ENCODE results near the gene LPGAT1. TPM values are rescaled to one million over a fixed set of nuclear protein-coding genes. Genes with fewer than 3 reads are reported as not detected.
A peak's percentile ranks its signal among the peaks of the same experiment; 100 is the strongest.

The LPGAT1 gene
- total and polyA plus RNA-seq, 8 donors: 17.1 to 47.1 (median 20.7) TPM

- ATAC-seq: no peak
- no peak for TF ChIP-seq CTCF (IDR thresholded peaks at IDR 0.05)
- H3K9me3 ChIP-seq: no peaks in the 10 kb centered on the region
These were observed 40.7 kb downstream of the LPGAT1 start for GRCh38 chr1:211789641-211790464.

GRCh38 chr1:211788626-211789025, 41.9 kb downstream of the LPGAT1 start:
- no peak overlapping the region for H3K4me3 ChIP-seq
- ATAC-seq (no peak), DNase-seq (peak in 1 of 4 donors; percentile 6)
- no peak for TF ChIP-seq CTCF (IDR thresholded peaks at IDR 0.05)
- no peaks in the 10 kb centered on the region for H3K27me3 ChIP-seq
- no peaks in the 10 kb centered on the region for H3K4me1 ChIP-seq
- intact Hi-C loops (cut with DNase I): no loop called here
- no peaks in the 10 kb centered on the region for H3K9me3 ChIP-seq
- peaks cover 0 to 46% of the 10 kb centered on the region in 2 donors for H3K36me3 ChIP-seq
- no peak overlapping the region for H3K27ac ChIP-seq

More at GRCh38 chr1:211789641-211790464, 40.7 kb downstream of the LPGAT1 start:
- no peaks in the 10 kb centered on the region for H3K4me1 ChIP-seq
- no peak overlapping the region for H3K27ac ChIP-seq
- DNase-seq: no peak
- H3K27me3 ChIP-seq: no peaks in the 10 kb centered on the region
- intact Hi-C loops (cut with DNase I): no loop called here
- peaks cover 0 to 46% of the 10 kb centered on the region in 2 donors for H3K36me3 ChIP-seq
- H3K4me3 ChIP-seq: no peak overlapping the region

- peaks cover 0 to 2% of the 10 kb centered on the region in 2 donors for H3K4me1 ChIP-seq
- ATAC-seq (no peak), DNase-seq (no peak)
- no peak overlapping the region for H3K4me3 ChIP-seq
- no peak overlapping the region for H3K27ac ChIP-seq
- H3K9me3 ChIP-seq: no peaks in the 10 kb centered on the region
- H3K36me3 ChIP-seq: peaks cover 0 to 44% of the 10 kb centered on the region in 2 donors
- no peaks in the 10 kb centered on the region for H3K27me3 ChIP-seq
- TF ChIP-seq CTCF (IDR thresholded peaks at IDR 0.05): no peak
- intact Hi-C loops (cut with DNase I): no loop called here
These were observed 46.7 kb downstream of the LPGAT1 start for GRCh38 chr1:211783897-211784296.

- intact Hi-C loops (cut with DNase I): no loop called here
- Histone ChIP-seq H3K4me3 (no peak overlapping the region), H3K27ac (no peak overlapping the region), H3K27me3 (no peaks in the 10 kb centered on the region), H3K9me3 (no peaks in the 10 kb centered on the region), H3K4me1 (peaks cover 0 to 2% of the 10 kb centered on the region in 2 donors), H3K36me3 (peaks cover 0 to 45% of the 10 kb centered on the region in 2 donors)
- ATAC-seq (no peak), DNase-seq (no peak)
- no peak for TF ChIP-seq CTCF (IDR thresholded peaks at IDR 0.05)
These were observed 47.3 kb downstream of the LPGAT1 start for GRCh38 chr1:211783266-211783665.

- Histone ChIP-seq H3K27me3 (no peaks in the 10 kb centered on the region), H3K9me3 (no peaks in the 10 kb centered on the region), H3K36me3 (peaks cover 0 to 49% of the 10 kb centered on the region in 2 donors), H3K4me3 (no peak overlapping the region), H3K27ac (no peak overlapping the region), H3K4me1 (peaks cover 0 to 2% of the 10 kb centered on the region in 2 donors)
- no peak for TF ChIP-seq CTCF (IDR thresholded peaks at IDR 0.05)
- peak in 1 of 4 donors; percentile 4 for DNase-seq
- intact Hi-C loops (cut with DNase I): no loop called here
- no peak for ATAC-seq
These were observed 49.3 kb downstream of the LPGAT1 start for GRCh38 chr1:211781260-211781659.
